OCI-LY1 (cell line): ENCODE data around the gene RUBCN.
A peak's percentile ranks its signal among the peaks of the same experiment; 100 is the strongest.
"Not testable (repeated sequence)": the region's sequence is repeated elsewhere in the genome, so short reads cannot be mapped to it uniquely, and the experiment has no call there.

Experiments
- H2AFZ ChIP-seq: fragments of 200-600 bp; sonication (generic), shearing (Covaris generic); 2 replicates; pipeline ENCODE4 v1.6.0; 2014; ENCODE audit warnings: antibody characterized with exemption, mild to moderate bottlenecking, low read length
- H3F3A ChIP-seq: fragments of 200-600 bp; sonication (generic), shearing (Covaris generic); 2 replicates; pipeline ENCODE4 v1.6.0; 2014; ENCODE audit warnings: mild to moderate bottlenecking, antibody characterized with exemption, low read length, moderate library complexity; ENCODE audit not compliant: insufficient read depth
- H3K27ac ChIP-seq: fragments of 200-600 bp; sonication (generic); 2 replicates; pipeline ENCODE4 v1.5.1; 2014; ENCODE audit warnings: low read length, mixed run types, mild to moderate bottlenecking, low read depth; ENCODE audit not compliant: poor library complexity, severe bottlenecking
- H3K27me3 ChIP-seq: fragments of 200-600 bp; sonication (generic); 2 replicates; pipeline ENCODE4 v1.6.0; 2014; ENCODE audit warnings: antibody characterized with exemption, mild to moderate bottlenecking, low read length, moderate library complexity; ENCODE audit not compliant: insufficient read depth
- H3K36me3 ChIP-seq: fragments of 200-600 bp; sonication (generic); 2 replicates; pipeline ENCODE4 v1.6.1; 2014; ENCODE audit warnings: mild to moderate bottlenecking, antibody characterized with exemption, low read length, moderate library complexity, mixed read lengths; ENCODE audit not compliant: insufficient read depth
- H3K4me1 ChIP-seq: fragments of 200-600 bp; sonication (generic); 2 replicates; pipeline ENCODE4 v1.5.1; 2014; ENCODE audit warnings: mild to moderate bottlenecking, low read length, moderate library complexity; ENCODE audit not compliant: insufficient read depth, severe bottlenecking
- H3K4me2 ChIP-seq: fragments of 200-600 bp; sonication (generic), shearing (Covaris generic); 2 replicates; pipeline ENCODE4 v1.6.1; 2014; ENCODE audit warnings: low read length
- H3K4me3 ChIP-seq: fragments of 200-600 bp; sonication (generic); 2 replicates; pipeline ENCODE4 v1.5.1; 2014; ENCODE audit warnings: low read length, low read depth, mild to moderate bottlenecking, mixed read lengths; ENCODE audit not compliant: poor library complexity, severe bottlenecking
- H3K79me2 ChIP-seq: fragments of 200-600 bp; shearing (Covaris generic); 2 replicates; pipeline ENCODE4 v1.6.1; 2016; ENCODE audit warnings: mixed run types, low read length, mixed read lengths; ENCODE audit not compliant: insufficient read depth
- H3K9ac ChIP-seq: fragments of 200-600 bp; sonication (generic), shearing (Covaris generic); 2 replicates; pipeline ENCODE4 v1.6.1; 2014; ENCODE audit warnings: mild to moderate bottlenecking, low read length, mixed read lengths
- H3K9me2 ChIP-seq: fragments of 200-600 bp; sonication (generic), shearing (Covaris generic); 2 replicates; pipeline ENCODE4 v1.6.1; 2014; ENCODE audit warnings: low read depth, mild to moderate bottlenecking, low read length, mixed read lengths
- H3K9me3 ChIP-seq: fragments of 200-600 bp; shearing (Covaris generic); 2 replicates; pipeline ENCODE4 v1.6.1; 2014; ENCODE audit warnings: low read length, mixed read lengths
- H4K20me1 ChIP-seq: fragments of 200-600 bp; sonication (generic), shearing (Covaris generic); 2 replicates; pipeline ENCODE4 v1.6.0; 2016; ENCODE audit warnings: mild to moderate bottlenecking, low read length; ENCODE audit not compliant: insufficient read depth
- CTCF ChIP-seq: fragments of 200-600 bp; sonication (generic), shearing (Covaris generic); IDR thresholded peaks from 2 replicates; pipeline ENCODE4 v1.5.1; 2017; ENCODE audit warnings: mild to moderate bottlenecking, antibody characterized with exemption, low read length, moderate library complexity, mixed read lengths
- EZH2 ChIP-seq: fragments of 200-600 bp; sonication (generic), shearing (Covaris generic); IDR thresholded peaks from 2 replicates; pipeline ENCODE4 v1.8.0; 2017; ENCODE audit warnings: borderline replicate concordance, mixed run types, mild to moderate bottlenecking, antibody characterized with exemption, low read length, moderate library complexity, mixed read lengths

RUBCN gene

GRCh38 chr3:197673170-197673569 lies 63.5 kb downstream of the RUBCN start:
- H2AFZ ChIP-seq: no peak overlapping the region
- peaks cover 7% of the 10 kb centered on the region; the same call in 1 of the 2 replicates for H3K79me2 ChIP-seq
- H3K36me3 ChIP-seq: peaks cover 82% of the 10 kb centered on the region
- peak overlapping the region; percentile 72 for H3K4me2 ChIP-seq
- H3K9me2 ChIP-seq: no peaks in the 10 kb centered on the region
- H3K27ac ChIP-seq: peak overlapping the region; percentile 98
- H3K27me3 ChIP-seq: no peaks in the 10 kb centered on the region
- no peak for TF ChIP-seq CTCF
- no peak for TF ChIP-seq EZH2
- H4K20me1 ChIP-seq: no peaks in the 10 kb centered on the region
- H3K9me3 ChIP-seq: no peaks in the 10 kb centered on the region
- H3F3A ChIP-seq: no peaks in the 10 kb centered on the region
- peaks cover 71% of the 10 kb centered on the region for H3K4me1 ChIP-seq
- H3K9ac ChIP-seq: peak overlapping the region; percentile 70
- H3K4me3 ChIP-seq: peak overlapping the region; percentile 61

- H3K79me2 ChIP-seq: peaks cover 7% of the 10 kb centered on the region; the same call in 1 of the 2 replicates
Measured at GRCh38 chr3:197670361-197670760, 66.3 kb downstream of the RUBCN start.

GRCh38 chr3:197667968-197668367 lies 68.7 kb downstream of the RUBCN start:
- Histone ChIP-seq H3K4me2 (no peak overlapping the region), H3K4me1 (peaks cover 64% of the 10 kb centered on the region), H3K9ac (no peak overlapping the region; the same call in 1 of the 2 replicates), H3K36me3 (peaks cover 34% of the 10 kb centered on the region; the same call in 1 of the 2 replicates), H2AFZ (no peak overlapping the region), H3K27ac (peak overlapping the region; percentile 85), H3K27me3 (no peaks in the 10 kb centered on the region), H3K4me3 (no peak overlapping the region), H3F3A (no peaks in the 10 kb centered on the region), H3K9me3 (no peaks in the 10 kb centered on the region), H4K20me1 (no peaks in the 10 kb centered on the region), H3K9me2 (no peaks in the 10 kb centered on the region), H3K79me2 (no peaks in the 10 kb centered on the region; the same call in 1 of the 2 replicates)
- TF ChIP-seq EZH2 (no peak), CTCF (no peak)

More at GRCh38 chr3:197670361-197670760, 66.3 kb downstream of the RUBCN start:
- Histone ChIP-seq H3K36me3 (peaks cover 55% of the 10 kb centered on the region; the same call in 1 of the 2 replicates), H3K9me2 (no peaks in the 10 kb centered on the region), H3K4me2 (no peak overlapping the region), H3K9ac (no peak overlapping the region), H3K9me3 (no peaks in the 10 kb centered on the region), H2AFZ (no peak overlapping the region), H3F3A (no peaks in the 10 kb centered on the region), H3K4me3 (no peak overlapping the region), H3K4me1 (peaks cover 76% of the 10 kb centered on the region), H4K20me1 (no peaks in the 10 kb centered on the region), H3K27ac (peak overlapping the region; percentile 98), H3K27me3 (no peaks in the 10 kb centered on the region)
- TF ChIP-seq CTCF (no peak), EZH2 (no peak)

GRCh38 chr3:197667293-197667692 lies 69.4 kb downstream of the RUBCN start:
- H3K79me2 ChIP-seq, H4K20me1 ChIP-seq, H3K9ac ChIP-seq, H3K4me3 ChIP-seq, H3K9me2 ChIP-seq, H3K4me2 ChIP-seq, H3K9me3 ChIP-seq, H2AFZ ChIP-seq, H3F3A ChIP-seq, H3K27me3 ChIP-seq: not testable (repeated sequence)
- Histone ChIP-seq H3K4me1 (peaks cover 62% of the 10 kb centered on the region), H3K36me3 (peaks cover 28% of the 10 kb centered on the region; the same call in 1 of the 2 replicates), H3K27ac (peak overlapping the region; percentile 85)

GRCh38 chr3:197666221-197666842 lies 70.4 kb downstream of the RUBCN start:
- peak overlapping the region; percentile 70 for H3K9ac ChIP-seq
- peaks cover 62% of the 10 kb centered on the region for H3K4me1 ChIP-seq
- not testable (repeated sequence) for H3K9me3 ChIP-seq, H3F3A ChIP-seq, H3K9me2 ChIP-seq, H3K79me2 ChIP-seq, H3K27me3 ChIP-seq, H2AFZ ChIP-seq, H4K20me1 ChIP-seq
- peak overlapping the region; percentile 67 for H3K4me2 ChIP-seq
- peak overlapping the region; percentile 49 for H3K4me3 ChIP-seq
- peaks cover 18% of the 10 kb centered on the region; the same call in 1 of the 2 replicates for H3K36me3 ChIP-seq
- peak overlapping the region; percentile 96 for H3K27ac ChIP-seq
